HFF-Myc (cell line): ENCODE results near the gene SNAP47.

Experiments
- DNase-seq: peaks from one replicate; pipeline ENCODE4 v3.0.0-alpha.2; 2011; ENCODE audit warnings: low read depth; ENCODE audit errors: extremely low read depth
- H3K4me3 ChIP-seq: replicated peaks from 2 replicates; pipeline ENCODE4 v1.5.1; 2011; ENCODE audit warnings: low read depth, mild to moderate bottlenecking, control low read depth, low read length
- CTCF ChIP-seq: IDR thresholded peaks from 2 replicates; pipeline ENCODE4 v1.5.1; 2012; ENCODE audit warnings: mild to moderate bottlenecking, low read depth, low read length, control low read depth; ENCODE audit errors: missing control alignments

The SNAP47 gene

GRCh38 chr1:227773558-227773957 is 38.3 kb downstream of the SNAP47 start:
- DNase-seq, result no peak
- H3K4me3 ChIP-seq, result no peak overlapping the region
- no peak for TF ChIP-seq CTCF

GRCh38 chr1:227774051-227774731 is 39.0 kb downstream of the SNAP47 start:
- no peak for DNase-seq
- TF ChIP-seq CTCF, result no peak
- H3K4me3 ChIP-seq, result no peak overlapping the region

DNA sequence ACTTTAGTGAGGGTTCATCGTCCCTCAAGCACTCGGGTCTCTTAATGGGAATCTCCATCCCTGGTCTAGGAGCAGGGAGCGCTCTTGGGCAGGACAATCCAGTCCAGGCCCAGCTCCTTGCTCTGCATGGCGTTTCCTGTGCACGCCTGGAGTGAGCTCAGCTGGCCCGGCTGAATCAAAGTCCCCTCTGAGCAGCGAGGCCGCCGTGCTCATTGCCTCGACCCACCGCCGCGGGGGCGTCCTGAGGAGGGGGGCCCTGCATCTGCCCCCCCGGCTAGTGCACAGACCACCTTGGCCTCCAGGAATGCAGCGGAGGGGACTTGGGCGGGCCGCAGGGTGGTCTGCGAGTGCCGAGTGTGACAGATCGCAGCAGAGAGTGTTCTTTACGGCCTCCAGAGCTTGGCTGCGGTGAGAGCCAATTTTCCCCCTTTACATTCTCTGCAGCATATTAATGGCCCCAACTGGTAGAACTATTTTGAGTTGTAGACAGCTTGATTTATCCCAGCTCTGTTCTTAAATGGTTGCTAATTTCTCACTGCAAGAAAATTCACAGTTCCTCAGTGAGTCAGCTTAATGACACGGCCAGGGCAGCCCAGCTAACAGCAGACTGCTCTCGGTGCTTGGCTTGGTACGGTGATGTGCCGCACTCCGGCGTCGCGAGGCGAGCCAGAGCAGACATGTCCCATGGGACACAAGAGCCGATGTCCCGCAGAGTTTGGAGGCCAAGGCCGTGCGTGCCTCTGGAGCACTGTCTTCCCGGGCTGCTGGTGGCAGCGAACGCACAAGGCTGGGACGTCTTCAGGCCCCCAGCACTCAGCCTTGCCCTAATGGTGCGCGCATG is 39.8 kb downstream of the SNAP47 start:
- DNase-seq, result no peak
- TF ChIP-seq CTCF, result no peak
- H3K4me3 ChIP-seq, result no peak overlapping the region

DNA sequence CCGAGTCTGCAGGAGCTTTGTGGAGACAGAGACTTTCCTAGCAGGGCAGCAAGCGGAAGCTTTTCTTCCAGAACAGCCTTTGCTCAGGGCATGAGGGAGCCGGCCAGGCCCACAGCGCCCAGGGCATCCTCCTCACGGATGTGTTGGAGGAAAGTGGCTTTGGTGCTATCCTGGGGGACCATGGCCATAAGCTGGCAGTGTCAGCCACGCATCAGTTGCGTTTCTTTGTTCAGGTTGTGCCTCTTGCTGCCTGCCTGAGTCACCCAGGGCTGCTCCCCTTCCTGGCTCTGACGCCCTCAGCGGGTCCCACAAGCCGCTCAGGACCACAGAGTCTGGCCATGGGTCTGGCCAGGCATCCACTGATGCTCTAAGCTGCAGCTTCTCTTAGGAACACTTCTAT is 40.6 kb downstream of the SNAP47 start:
- TF ChIP-seq CTCF, result no peak
- H3K4me3 ChIP-seq, result no peak overlapping the region
- no peak for DNase-seq

GRCh38 chr1:227776331-227776771 is 41.1 kb downstream of the SNAP47 start:
- no peak for TF ChIP-seq CTCF

DNA sequence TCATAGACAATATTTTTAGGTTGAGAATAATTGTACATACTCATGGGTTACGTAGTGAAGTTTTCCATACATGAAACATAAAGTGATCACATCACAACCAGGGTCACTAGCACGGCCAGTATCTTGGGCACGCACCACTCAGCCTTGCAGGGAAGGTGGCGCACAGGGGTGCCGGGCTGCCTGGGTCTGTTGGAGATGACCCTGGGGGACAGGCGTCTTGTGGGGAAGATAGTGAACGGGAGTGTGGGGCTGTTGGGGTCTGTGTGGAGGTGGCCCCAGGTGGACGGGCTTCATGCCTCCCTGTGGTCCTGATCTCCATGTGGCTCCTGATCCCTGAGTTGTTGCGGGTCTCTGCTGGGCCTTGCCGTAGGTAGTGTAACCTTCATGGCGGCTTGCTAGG is 41.9 kb downstream of the SNAP47 start:
- no peak for TF ChIP-seq CTCF
- DNase-seq, result no peak
- no peak overlapping the region for H3K4me3 ChIP-seq

More at GRCh38 chr1:227776331-227776771, 41.1 kb downstream of the SNAP47 start:
- H3K4me3 ChIP-seq, result no peak overlapping the region
- no peak for DNase-seq
